ENCODE data around the gene SLK.

SLK gene

DNA sequence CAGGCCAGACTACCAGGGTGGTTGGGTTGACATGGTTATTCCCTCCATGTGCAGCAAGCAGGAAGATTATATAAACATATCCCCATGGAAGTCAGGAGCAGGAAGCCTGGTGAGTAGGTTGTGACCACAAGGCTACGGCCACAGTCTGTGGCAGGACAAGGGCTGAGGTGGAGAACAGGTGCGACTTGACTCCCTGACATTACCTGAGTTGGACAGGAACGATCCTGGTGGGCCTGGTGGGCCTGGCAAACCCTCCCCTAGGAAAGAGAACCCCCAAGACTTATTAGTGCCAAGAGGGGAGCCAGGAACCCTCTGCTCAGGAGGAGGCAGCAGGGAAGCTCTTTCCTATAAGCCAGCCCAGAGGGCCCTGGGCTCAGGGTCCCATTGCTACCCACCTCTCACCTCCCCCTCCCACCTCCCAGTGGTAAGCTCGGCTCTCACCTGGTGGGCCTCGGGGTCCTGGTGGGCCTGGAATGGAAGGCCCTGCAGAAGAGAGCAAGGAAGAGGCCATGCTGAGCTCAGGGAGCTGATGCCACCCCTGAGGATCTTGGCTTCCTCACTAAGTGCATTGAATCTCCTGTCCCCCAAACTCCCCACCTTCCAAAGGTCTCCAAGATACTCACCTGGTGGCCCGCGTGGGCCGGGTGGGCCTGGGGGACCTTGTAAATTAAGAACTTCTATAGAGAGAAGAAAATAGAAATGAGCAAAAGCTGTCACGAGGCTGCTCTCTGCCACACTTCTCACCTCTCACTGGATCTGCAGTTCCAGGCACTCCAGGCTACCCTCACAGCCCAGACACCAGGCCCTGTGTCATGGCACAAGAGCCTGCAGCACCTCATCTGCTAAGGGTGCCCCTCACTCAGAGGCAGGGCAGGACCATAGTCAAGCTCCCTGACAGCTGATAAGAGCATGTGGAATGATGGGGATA lies 74.2 kb downstream of the SLK start:
- H3K27ac ChIP-seq = no peak overlapping the region
- no peak for TF ChIP-seq ZFX (IDR thresholded peaks at IDR 0.05; ENCODE audit: borderline replicate concordance)
- TF ChIP-seq, protein P1, sequence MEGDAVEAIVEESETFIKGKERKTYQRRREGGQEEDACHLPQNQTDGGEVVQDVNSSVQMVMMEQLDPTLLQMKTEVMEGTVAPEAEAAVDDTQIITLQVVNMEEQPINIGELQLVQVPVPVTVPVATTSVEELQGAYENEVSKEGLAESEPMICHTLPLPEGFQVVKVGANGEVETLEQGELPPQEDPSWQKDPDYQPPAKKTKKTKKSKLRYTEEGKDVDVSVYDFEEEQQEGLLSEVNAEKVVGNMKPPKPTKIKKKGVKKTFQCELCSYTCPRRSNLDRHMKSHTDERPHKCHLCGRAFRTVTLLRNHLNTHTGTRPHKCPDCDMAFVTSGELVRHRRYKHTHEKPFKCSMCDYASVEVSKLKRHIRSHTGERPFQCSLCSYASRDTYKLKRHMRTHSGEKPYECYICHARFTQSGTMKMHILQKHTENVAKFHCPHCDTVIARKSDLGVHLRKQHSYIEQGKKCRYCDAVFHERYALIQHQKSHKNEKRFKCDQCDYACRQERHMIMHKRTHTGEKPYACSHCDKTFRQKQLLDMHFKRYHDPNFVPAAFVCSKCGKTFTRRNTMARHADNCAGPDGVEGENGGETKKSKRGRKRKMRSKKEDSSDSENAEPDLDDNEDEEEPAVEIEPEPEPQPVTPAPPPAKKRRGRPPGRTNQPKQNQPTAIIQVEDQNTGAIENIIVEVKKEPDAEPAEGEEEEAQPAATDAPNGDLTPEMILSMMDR (IDR thresholded peaks at IDR 0.05) = no peak

DNA sequence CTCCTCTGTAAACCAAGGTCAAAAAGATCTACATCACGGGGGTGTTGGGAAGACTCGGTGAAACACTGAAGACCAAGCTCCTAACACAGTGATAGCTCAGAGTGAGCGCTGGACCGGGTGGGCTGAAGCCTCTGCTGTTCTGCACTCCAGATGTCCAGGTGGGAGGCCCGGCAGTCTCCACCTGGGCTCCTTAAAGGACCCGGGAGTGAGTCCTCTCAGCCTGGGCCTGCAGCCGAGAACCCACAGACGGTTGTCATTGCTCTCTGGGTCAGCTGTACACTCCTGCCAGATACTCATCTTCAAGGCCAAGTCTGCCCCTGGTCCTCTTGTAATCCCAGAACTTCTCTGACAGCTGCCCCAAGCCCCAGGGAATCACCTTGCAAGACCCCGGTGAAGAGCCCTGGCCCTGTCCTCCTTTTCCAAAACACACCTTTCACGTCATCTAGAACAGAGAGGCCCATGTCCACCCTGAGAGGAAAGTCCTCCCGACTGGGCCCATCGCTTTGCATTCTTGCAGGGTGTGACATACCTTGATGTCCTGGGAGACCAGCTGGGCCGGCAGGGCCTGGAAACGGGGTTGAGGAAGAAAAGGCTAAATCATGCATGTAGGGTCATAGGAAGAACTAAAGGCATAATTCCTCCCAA lies 75.1 kb downstream of the SLK start:
- TF ChIP-seq ZFX (IDR thresholded peaks at IDR 0.05; ENCODE audit: borderline replicate concordance) = no peak
- TF ChIP-seq, protein P1 (IDR thresholded peaks at IDR 0.05) = no peak

DNA sequence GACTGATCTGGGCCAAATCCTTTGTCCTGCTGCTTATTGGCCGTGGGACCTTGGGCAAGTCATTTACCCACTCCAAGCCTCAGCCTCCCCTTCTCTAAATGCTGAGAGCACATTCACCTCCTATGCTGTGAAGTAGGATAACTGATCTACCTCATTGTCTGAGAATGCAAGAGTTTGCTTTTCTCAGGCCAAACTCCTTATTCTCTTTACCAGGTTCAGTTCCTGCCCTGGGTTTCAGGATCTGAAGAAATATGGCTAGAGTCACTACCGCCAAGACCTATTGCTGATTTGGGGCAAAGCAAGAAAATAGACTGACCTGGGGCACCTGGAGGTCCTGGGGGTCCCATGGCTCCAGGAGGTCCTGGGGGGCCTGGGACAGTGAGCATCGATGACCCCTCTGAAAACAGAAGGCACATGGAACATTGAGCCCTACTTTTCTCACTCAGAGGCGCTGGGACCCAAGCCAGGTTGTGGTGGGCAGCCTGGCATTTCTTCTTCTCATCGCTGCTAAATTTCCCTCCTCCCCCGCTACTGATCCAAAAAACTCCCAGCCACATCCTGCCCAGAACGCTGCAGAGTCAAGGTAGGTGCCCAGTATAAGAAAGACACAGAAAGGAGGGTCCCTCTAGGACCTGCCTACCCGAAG lies 76.4 kb downstream of the SLK start:
- no peak for TF ChIP-seq ZFX (IDR thresholded peaks at IDR 0.05; ENCODE audit: borderline replicate concordance)
- TF ChIP-seq, protein P1 (IDR thresholded peaks at IDR 0.05) = no peak
- no peak overlapping the region for H3K27ac ChIP-seq

More for the DNA sequence above, 75.1 kb downstream of the SLK start:
- H3K27ac ChIP-seq = no peak overlapping the region

DNA sequence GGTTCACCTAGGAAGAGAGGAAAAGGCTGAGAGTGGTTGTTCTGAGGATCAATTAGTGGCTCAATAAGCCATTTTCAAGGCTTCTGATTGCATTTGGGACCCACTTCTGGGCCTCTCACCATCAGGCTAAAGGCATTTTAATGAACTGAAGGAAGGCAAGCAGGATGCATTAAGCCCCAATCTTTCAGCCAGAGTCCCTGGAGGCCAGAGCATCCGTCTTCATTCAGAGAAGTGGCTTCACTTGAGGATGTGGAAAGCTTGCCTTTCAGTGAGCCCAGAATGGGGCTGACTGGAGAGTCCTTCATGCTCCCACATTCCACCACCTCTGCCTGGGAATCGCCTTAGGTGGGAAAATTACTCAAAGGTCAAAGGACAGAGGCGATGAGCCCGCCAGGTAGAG lies 76.9 kb downstream of the SLK start:
- H3K27ac ChIP-seq = no peak overlapping the region
- TF ChIP-seq ZFX (IDR thresholded peaks at IDR 0.05; ENCODE audit: borderline replicate concordance) = no peak
- TF ChIP-seq, protein P1 (IDR thresholded peaks at IDR 0.05) = no peak

DNA sequence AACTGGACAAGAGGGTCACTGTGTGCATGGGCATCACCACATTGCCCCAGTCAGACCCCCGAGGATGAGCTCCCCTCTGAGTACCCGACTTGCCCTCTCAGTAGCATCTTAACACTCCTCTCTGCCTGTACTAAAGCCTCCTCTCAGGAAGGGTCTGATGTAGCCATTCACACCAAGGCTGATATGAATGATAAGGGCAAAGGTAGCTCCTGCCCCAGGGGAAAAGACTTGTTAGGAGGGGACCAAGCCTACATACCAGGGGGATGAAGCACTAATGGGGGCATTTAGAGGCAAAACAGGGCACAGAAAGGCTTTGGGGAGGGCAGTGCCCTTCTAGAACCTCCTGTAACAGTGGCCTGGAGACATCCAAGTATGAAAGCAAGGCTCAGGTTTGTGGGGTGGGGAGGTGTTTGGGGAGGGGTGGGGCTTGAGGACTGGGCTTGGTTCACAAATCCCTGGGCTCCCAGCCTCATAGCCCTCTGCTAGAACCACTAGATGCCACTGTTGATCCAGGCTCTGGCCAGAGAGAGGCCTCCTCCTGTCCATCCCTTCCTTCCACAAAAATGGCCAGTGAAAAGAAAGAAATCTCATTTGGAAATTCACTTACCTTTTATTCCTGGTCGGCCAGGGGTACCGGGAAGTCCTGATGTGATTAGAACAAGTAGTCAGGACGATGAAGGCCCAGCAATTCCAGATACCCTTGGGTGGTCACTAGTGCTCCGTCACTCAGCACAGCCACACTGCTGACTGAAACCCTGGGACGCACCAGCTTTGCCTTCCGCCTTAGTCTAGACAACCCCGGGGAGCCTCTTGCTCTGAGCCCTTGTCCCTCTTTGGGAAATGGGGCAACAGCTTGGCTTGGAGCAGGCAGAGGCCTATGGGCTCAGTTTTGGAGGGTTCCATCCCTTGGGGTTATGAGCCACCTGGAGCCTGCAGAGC lies 78.5 kb downstream of the SLK start:
- no peak overlapping the region for H3K27ac ChIP-seq
- TF ChIP-seq, protein P1 (IDR thresholded peaks at IDR 0.05) = peak; percentile 32
- TF ChIP-seq ZFX (IDR thresholded peaks at IDR 0.05; ENCODE audit: borderline replicate concordance) = no peak

DNA sequence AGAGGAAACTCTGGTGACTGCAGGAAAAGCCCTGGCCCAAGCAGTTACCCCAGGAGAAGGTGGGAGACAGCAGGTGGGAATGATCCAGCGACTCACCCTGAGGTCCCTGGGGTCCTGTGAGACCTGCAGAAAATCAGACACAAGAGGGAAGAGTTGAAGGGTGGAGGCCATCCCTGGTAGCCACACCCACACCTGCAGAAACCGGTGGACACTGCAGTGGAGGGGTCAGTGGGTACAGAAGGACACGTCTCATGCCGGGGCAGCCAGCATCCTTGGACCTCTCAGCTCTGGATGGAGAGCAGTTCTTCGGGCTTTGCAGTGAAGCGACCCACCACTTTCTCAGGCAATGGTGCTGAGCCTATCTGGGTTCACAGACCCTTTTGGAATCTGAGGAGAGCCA lies 79.7 kb downstream of the SLK start:
- TF ChIP-seq ZFX (IDR thresholded peaks at IDR 0.05; ENCODE audit: borderline replicate concordance) = no peak
- TF ChIP-seq, protein P1 (IDR thresholded peaks at IDR 0.05) = no peak
- H3K27ac ChIP-seq = no peak overlapping the region

All from 22Rv1 (cell line).